Stimulated activated effector memory CD8-positive, alpha-beta T cell treated with anti-CD3 and anti-CD28 coated beads, Interleukin-12 subunit alpha, Interleukin-12 subunit beta, amount 100 ng/mL, for 72 hours (primary cell): ENCODE data around the gene NR2C2AP.
"Not testable (repeated sequence)": the region's sequence is repeated elsewhere in the genome, so short reads cannot be mapped to it uniquely, and the experiment has no call there.

ENCODE experiments used
- ATAC-seq: fragments of 150-1000 bp; cut with Tn5 transposase; 2 replicates; pipeline ENCODE4 v1.10.0; 2021
- DNase-seq, 2 donors: peaks; one replicate each; pipeline ENCODE4 v3.0.0; 2021 to 2022; ENCODE audit warnings: low spot score in 2 of 2
- H3K27ac Mint-ChIP-seq: one replicate; pipeline ENCODE4 v1.8.0; 2022; ENCODE audit warnings: mild to moderate bottlenecking, mixed read lengths
- H3K36me3 Mint-ChIP-seq: one replicate; pipeline ENCODE4 v1.8.0; 2022; ENCODE audit warnings: mild to moderate bottlenecking, mixed read lengths
- H3K4me1 Mint-ChIP-seq: one replicate; pipeline ENCODE4 v1.8.0; 2022; ENCODE audit warnings: mixed read lengths
- H3K4me3 Mint-ChIP-seq: one replicate; pipeline ENCODE4 v1.8.0; 2022; ENCODE audit warnings: mild to moderate bottlenecking, mixed read lengths
- H3K9me3 Mint-ChIP-seq: one replicate; pipeline ENCODE4 v1.8.0; 2022; ENCODE audit warnings: mixed read lengths

The NR2C2AP gene

DNA sequence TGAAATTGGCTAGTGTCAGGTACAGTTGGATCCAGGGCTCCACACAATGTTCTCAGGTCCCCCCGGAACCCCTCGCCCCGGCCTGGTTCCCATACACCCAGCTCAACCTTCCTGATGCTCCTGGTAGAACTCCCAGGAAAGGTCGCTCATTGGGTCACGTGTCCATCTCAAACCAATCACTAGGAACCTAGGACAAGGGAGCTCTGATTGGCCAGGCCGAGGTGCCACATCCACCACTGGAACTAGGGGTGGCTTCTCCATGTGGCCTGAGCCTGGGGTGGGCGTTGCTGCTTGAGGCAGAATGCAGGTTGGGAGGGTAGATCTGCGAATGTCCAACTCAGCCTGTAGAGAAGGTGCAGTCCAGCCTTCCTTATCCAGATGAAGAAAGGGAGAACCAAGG, 26.3 kb downstream of the NR2C2AP start:
- DNase-seq (no peak), ATAC-seq (no peak)
- Mint-ChIP-seq H3K4me1 (no peaks in the 10 kb centered on the region), H3K36me3 (peaks cover 37% of the 10 kb centered on the region), H3K27ac (no peak overlapping the region), H3K9me3 (no peaks in the 10 kb centered on the region), H3K4me3 (no peak overlapping the region)

DNA sequence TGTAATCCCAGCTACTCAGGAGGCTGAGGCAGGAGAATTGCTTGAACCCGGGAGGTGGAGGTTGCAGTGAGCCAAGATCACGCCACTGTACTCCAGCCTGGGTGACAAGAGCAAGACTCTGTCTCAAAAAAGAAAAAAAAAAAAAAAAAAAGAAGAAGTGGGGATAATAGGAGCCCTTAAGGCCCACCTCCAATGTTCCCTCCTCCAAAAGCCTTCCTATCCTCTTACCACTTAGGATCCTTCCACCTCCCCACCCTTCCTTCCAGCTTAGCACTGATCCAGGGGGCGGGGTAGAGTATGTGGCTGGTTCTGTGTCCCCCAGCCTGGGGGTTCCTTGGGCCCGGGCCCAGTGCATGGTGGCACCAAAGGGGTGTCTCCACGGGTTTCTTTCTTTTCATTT, 30.0 kb downstream of the NR2C2AP start:
- not testable (repeated sequence) for H3K27ac Mint-ChIP-seq, ATAC-seq, H3K4me3 Mint-ChIP-seq, DNase-seq, H3K9me3 Mint-ChIP-seq
- peaks cover 23% of the 10 kb centered on the region for H3K4me1 Mint-ChIP-seq
- H3K36me3 Mint-ChIP-seq: peaks cover 17% of the 10 kb centered on the region

DNA sequence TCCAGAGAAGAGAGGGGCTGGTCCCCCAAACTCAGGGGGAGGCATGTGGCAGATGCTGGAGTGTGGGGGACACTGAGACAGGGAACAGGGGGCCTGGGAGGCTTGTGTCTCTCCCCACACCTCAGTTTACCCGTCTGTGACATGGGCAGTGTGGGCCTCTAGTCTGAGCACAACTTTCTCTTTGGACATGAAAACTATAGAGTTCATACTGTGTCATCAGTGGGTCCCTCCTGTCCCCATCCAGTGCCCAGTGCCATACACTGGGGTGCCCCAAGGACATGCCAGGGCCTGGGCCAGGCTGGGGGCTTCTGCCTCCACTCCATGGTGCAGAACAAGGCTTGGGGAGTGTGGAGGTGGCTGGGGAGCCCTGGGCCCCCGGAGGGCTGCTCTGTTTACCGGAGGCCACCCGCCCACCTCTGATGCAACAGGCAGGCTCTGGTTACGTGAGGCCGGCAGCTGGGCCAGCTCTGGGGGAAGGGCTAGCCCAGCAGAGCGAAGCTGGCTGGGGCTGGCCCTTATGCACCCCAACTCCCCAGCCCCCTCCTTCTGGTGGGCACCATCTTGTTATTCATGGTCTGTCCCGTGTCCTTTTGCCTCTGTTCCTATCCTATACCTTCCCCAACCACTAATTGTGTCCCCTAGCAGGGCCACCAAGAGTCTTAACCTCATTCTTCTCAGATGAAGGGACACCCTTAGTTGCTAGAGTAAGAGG, 31.2 kb downstream of the NR2C2AP start:
- H3K36me3 Mint-ChIP-seq: peaks cover 6% of the 10 kb centered on the region
- H3K9me3 Mint-ChIP-seq: no peaks in the 10 kb centered on the region
- H3K4me1 Mint-ChIP-seq: peaks cover 23% of the 10 kb centered on the region
- ATAC-seq (no peak), DNase-seq (no peak)
- H3K27ac Mint-ChIP-seq: no peak overlapping the region
- H3K4me3 Mint-ChIP-seq: no peak overlapping the region

DNA sequence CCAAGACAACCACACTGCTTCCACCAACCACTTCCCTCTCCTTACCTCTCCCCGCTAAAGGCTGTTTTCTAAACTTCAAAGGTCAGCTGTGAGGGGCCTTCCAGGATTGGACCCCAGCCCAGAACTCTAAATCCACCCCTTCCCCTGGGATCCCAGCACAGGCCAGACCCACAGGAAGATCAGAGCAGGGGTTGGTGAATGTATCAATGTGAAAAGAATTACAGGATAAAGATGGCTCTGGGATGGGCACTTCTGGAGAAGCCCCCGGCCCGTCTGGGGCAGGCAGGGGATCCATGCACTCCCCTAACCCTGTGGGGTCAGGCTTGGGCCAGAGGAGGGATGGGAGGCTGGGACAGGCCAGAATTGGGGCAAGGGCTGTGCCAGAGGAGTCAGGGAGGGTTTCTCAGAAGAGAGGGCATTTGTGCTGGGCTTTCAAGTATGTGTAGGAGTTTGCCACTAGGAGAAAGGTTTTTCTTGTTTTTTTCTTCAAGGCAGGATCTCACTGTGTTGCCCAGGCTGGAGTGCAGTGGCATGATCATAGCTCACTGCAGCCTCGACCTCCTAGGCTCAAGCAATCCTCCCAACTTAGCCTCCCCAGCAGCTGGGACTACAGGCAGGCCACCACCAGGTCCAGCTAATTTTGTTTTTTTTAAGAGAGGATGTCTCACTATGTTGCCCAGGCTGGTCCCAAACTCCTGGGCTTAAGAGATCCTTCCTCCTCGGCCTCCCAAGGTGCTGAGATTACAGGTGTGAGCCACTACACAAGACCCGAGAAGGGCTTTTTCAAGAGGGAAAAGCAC, 32.1 kb downstream of the NR2C2AP start:
- Mint-ChIP-seq H3K4me3 (peak overlapping the region; percentile 56), H3K36me3 (no peaks in the 10 kb centered on the region), H3K27ac (no peak overlapping the region), H3K9me3 (no peaks in the 10 kb centered on the region), H3K4me1 (peaks cover 23% of the 10 kb centered on the region)
- DNase-seq (no peak), ATAC-seq (no peak)

DNA sequence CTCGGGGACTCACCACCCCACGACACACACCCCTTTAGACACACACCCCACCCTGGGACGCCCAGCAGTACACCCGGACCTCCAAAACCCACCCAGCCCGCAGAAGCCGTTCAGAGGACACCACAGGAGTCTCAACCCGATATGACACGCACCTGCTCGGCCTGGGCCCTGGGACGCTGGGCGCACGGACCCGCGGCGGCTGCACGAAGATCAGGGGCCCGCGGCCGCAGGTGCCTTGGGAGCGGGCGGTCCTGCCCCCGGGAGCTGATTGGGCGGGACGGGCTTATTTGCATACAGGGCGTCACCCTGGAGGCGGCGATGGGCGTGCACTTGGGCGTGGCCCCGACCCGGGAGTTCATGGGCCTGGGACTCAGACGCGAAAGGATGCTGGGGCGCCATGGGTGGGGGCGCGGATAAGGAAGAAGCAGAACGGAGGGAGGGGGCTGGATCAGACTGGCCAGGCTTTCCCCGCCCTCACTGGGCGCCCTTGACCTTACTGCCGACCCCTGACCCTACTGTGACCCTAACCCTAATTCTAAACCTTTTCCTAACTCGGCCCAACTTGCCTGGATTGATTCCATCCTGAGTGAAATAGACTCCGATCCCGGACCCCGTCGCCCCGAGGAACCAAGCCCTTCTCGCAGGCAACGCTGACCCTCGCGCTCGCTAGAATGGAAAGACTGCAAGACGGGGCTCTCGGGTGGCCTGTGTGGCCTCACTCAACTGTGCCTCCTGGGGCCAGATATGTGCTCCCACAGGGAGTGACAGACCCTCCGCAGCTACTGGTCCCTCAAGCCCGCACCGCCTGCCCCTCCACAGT, 33.0 kb downstream of the NR2C2AP start, which contains the start of gene MEF2B:
MEF2B (minus strand) TSS at position 211 of the 820 bp plus-strand sequence. CDS start 19,528 bp downstream, outside the sequence.
- peak within 1 kb of the TSS; percentile 56 for H3K4me3 Mint-ChIP-seq
- DNase-seq (peak; percentile 40 to 79), ATAC-seq (peak; percentile 88)
- no peaks in the 10 kb centered on the region for H3K9me3 Mint-ChIP-seq
- H3K36me3 Mint-ChIP-seq: no peaks in the 10 kb centered on the region
- peaks cover 26% of the 10 kb centered on the region for H3K4me1 Mint-ChIP-seq
- H3K27ac Mint-ChIP-seq: peak within 1 kb of the TSS; percentile 57

DNA sequence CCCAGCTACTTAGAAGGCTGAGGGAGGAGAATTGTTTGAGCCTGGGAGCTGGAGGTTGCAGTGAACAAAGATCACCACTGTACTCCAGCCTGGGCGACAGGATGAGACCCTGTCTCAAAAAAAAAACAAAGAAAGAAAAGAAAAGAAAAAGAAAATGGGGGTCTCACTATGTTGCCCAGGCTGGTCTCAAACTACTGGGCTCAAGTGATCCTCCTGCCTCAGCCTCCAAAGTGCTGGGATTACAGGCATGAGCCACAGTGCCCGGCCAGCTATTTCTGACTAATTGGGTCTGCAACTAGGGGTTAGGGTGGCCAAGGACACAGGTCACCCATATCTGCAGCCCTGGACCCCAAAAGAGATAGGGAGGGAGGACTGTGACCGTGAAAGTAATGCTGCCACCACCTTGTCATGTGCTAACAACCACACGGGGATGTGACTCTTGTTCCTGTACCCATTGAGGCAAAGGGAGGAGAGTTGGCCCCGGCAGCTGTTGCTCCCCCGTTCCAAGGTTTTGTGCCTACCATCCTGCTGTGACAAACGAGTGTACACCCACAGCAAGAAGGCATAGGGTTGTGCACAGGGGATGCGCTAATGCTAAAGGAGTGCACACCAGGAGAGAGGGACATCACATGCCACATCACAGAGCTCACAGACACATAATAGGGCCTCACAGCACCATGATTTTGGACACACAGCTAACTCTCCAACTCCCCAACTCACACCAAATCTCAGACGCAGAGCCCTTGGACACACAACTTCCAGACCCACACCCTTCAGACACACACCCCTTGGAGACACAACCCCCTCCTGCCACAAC, 33.8 kb downstream of the NR2C2AP start:
- peak overlapping the region; percentile 57 for H3K27ac Mint-ChIP-seq
- no peak for ATAC-seq

DNA sequence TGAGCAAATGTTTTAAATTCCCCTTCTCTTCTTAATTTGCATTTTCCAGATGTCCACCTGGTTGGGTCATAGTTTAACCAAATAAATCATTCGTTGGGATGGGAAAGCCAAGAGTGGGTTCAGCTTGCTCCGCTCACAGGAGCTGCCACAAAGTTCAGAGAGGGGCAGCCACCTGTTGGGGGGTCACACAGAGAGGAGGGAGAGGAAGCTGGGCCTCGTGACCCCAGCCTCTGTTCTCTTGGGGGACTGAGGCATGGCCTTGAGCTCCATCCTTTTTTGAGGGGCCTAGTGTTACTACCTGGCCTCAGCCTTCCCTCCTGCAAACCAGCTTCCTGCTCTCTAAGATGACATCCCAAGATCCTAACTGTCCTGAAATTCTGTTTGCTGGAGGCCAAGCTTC, 35.6 kb downstream of the NR2C2AP start:
- ATAC-seq (no peak), DNase-seq (no peak)
- Mint-ChIP-seq H3K4me1 (peaks cover 30% of the 10 kb centered on the region), H3K4me3 (no peak overlapping the region), H3K36me3 (no peaks in the 10 kb centered on the region), H3K9me3 (no peaks in the 10 kb centered on the region), H3K27ac (no peak overlapping the region)

More for the DNA sequence above, 33.8 kb downstream of the NR2C2AP start:
- no peaks in the 10 kb centered on the region for H3K9me3 Mint-ChIP-seq
- peaks cover 30% of the 10 kb centered on the region for H3K4me1 Mint-ChIP-seq
- H3K36me3 Mint-ChIP-seq: no peaks in the 10 kb centered on the region
- no peak for DNase-seq
- H3K4me3 Mint-ChIP-seq: peak overlapping the region; percentile 56

DNA sequence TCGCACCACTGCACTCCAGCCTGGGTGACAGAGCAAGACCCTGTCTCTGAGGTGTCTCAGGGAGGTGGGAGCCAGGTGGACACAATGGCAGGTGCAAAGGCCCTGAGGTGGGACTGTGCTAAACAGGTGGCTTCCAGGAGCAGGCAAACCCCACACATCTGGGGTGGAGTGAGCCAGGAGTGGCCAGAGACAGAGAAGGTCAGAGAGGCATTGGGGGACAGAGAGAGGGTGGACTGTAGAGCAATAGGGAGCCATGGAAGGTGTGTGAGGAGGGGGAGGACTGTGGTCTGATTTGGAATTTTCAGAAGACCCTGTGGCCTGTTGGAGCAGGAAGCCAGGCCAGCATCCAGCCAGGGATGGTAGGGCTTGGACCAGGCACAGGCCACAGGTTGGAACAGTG, 37.8 kb downstream of the NR2C2AP start:
- ATAC-seq (no peak), DNase-seq (no peak)
- H3K36me3 Mint-ChIP-seq: no peaks in the 10 kb centered on the region
- H3K9me3 Mint-ChIP-seq: no peaks in the 10 kb centered on the region
- peaks cover 23% of the 10 kb centered on the region for H3K4me1 Mint-ChIP-seq
- H3K27ac Mint-ChIP-seq: no peak overlapping the region
- H3K4me3 Mint-ChIP-seq: no peak overlapping the region

DNA sequence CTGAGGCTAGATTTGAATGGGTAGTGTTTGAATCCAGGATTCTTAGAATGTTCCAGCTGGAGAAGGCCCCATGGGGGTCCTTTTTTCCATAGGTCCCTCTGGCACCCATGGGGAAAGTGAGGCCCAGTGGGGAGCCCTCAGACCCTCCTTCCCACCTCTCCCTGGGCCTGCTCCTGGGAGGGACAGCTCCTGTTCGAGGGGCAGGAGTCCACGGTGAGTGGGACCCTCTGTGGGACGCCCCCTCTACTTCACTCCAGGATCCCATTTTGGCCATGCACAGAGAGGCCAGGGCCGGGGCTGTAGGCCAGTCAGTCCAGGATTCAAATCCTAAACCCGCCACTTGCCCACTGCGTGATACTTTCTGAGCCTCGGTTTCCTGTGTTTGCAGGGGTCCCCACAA, 40.7 kb downstream of the NR2C2AP start:
- no peak for ATAC-seq
- no peak overlapping the region for H3K27ac Mint-ChIP-seq
- H3K4me1 Mint-ChIP-seq: peaks cover 14% of the 10 kb centered on the region
- DNase-seq: no peak
- no peak overlapping the region for H3K4me3 Mint-ChIP-seq
- no peaks in the 10 kb centered on the region for H3K9me3 Mint-ChIP-seq
- no peaks in the 10 kb centered on the region for H3K36me3 Mint-ChIP-seq

DNA sequence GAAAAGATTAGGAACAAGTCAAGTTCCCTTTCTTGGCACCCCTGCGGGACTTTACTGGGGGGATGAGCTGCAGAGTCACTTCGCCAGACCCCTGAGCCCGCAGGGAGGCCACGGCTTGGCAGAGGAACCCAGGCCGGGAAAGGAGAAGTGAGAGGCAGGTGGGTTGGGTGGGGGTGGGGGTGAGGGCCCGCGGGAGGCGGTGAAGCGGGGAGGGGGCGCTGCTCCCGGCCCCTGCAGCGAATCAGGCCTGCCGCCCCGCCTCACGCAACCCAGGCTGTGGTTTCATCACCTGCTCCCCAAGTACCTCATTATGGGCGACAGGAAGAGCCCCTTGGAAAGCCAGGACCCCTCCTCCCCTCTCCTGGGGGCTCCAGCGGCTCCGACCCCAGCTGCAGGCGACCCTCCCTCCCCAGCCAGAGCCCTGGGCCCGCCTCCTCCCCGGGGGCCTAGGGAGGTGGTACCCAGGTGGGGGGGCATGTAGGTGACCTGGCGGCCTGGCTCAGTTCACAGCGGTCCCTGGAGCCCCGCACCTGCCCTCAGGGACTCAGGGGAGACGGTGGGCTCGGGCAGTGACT, 42.7 kb downstream of the NR2C2AP start:
- no peak for DNase-seq
- Mint-ChIP-seq H3K4me1 (peaks cover 13% of the 10 kb centered on the region), H3K4me3 (no peak overlapping the region), H3K36me3 (peaks cover 5% of the 10 kb centered on the region), H3K27ac (no peak overlapping the region), H3K9me3 (no peaks in the 10 kb centered on the region)
- ATAC-seq: no peak

DNA sequence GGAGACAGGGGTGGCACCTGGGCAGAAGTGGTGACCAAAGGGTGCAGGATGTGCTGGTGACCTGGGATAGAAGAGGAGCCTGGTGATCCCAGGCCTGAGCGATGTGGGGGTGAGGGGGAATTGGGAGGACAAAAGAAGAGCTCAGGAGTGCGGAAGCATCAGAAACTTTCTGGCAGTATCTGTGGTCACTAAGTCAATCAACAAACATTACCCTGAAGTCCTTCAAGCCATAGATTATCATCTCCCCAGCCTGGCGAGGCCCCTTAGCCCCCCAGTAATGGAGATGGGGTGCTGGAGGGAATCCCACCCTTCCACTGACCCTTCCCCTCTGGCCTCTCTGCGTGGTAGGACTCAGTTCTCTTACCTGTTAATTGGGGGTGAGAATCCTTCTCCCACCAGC, 43.7 kb downstream of the NR2C2AP start:
- Mint-ChIP-seq H3K36me3 (peaks cover 8% of the 10 kb centered on the region), H3K4me3 (no peak overlapping the region), H3K4me1 (peaks cover 7% of the 10 kb centered on the region), H3K27ac (peak overlapping the region; percentile 56), H3K9me3 (no peaks in the 10 kb centered on the region)
- DNase-seq: no peak
- no peak for ATAC-seq

DNA sequence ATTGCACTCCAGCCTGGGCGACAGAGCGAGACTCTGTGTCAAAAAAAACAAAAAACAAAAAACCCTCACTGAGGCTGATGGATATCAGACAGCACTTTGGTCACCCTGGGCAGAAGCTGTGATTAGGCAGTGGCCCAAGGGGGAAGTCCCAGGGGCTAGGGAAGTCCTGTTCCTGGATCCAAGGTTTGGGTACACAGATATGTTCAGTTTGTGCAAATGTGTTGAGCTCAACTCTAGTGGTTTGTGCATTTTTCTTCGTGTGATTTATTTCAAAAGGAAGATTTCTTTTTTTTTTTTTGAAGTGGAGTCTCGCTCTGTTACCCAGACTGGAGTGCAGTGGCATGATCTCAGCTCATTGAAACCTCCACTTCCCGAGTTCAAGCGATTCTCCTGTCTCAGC, 45.4 kb downstream of the NR2C2AP start:
- H3K4me3 Mint-ChIP-seq: no peak overlapping the region
- ATAC-seq (no peak), DNase-seq (no peak)
- peaks cover 7% of the 10 kb centered on the region for H3K4me1 Mint-ChIP-seq
- H3K9me3 Mint-ChIP-seq: no peaks in the 10 kb centered on the region
- peaks cover 10% of the 10 kb centered on the region for H3K36me3 Mint-ChIP-seq
- no peak overlapping the region for H3K27ac Mint-ChIP-seq

DNA sequence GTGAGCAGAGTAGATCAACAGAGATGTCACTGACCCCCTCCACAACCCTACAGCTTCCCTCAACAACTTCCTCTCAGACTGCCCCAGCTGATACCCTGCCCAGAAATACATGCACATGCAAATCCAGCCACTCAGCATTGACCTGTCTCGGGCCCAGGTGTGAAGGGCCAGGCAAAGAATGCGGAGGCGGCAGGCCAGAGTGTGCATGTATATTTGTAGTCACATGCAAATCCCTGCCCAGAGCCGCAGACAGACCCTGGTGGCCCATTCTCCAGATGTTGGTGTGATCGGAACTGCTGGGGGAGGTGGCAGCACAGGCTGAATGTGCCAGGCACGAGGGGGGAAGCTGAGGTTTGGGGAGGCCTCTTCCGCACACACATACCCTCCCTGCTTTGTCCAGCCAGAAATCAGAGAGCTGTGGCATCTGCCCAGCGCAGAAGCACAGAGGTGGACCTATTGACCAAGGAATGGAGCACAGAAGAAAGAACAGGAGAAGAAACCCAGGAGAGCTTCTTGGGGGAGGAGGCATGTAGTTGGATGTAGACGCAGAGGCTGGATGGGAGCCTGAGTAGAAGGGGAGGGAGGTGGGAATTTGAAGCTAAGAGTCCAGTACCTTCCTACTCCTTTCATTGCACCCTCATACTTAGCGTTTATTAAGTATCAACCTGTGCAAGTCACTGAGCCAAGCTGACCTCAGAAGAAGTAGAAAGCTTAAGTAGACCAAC, 47.6 kb downstream of the NR2C2AP start:
- Mint-ChIP-seq H3K4me3 (no peak overlapping the region), H3K4me1 (no peaks in the 10 kb centered on the region), H3K36me3 (peaks cover 10% of the 10 kb centered on the region), H3K27ac (peak overlapping the region; percentile 2), H3K9me3 (no peaks in the 10 kb centered on the region)
- DNase-seq (no peak), ATAC-seq (no peak)
